Adrenal gland (tissue), 12 donors: Measurements from ENCODE around the gene DYRK1A. TPM values are rescaled to one million over a fixed set of nuclear protein-coding genes. Genes with fewer than 3 reads are reported as not detected.

Source experiments
- DNase-seq, 7 donors: peaks; one replicate each; pipeline ENCODE4 v3.0.0-alpha.2; 2019 to 2020
- H3K27ac ChIP-seq, 5 donors: fragments of 200-600 bp; sonication (generic) in 4 of 5; 1 replicate in 3 of 5; 2 replicates in 2 of 5; pipeline versions ENCODE4 v1.5.1 to v1.8.0; 2016 to 2020; ENCODE audit warnings: mild to moderate bottlenecking in 1 of 5
- H3K27me3 ChIP-seq: fragments of 200-600 bp; 2 replicates; pipeline ENCODE4 v1.8.0; 2021
- H3K36me3 ChIP-seq, 2 donors: fragments of 200-600 bp; replicated peaks in 1 of 2; 1 replicate in 1 of 2; 2 replicates in 1 of 2; pipeline versions ENCODE4 v1.5.1 to v1.8.0; 2018 to 2022
- H3K4me1 ChIP-seq, 2 donors: fragments of 200-600 bp; replicated peaks in 1 of 2; 1 replicate in 1 of 2; 2 replicates in 1 of 2; pipeline versions ENCODE4 v1.5.1 to v1.8.0; 2018 to 2021
- H3K4me3 ChIP-seq, 4 donors: fragments of 200-600 bp; sonication (generic) in 3 of 4; one replicate each; pipeline ENCODE4 v1.5.1; 2016 to 2018
- H3K9me3 ChIP-seq, 3 donors: fragments of 200-600 bp; sonication (generic) in 1 of 3; replicated peaks in 1 of 3; 1 replicate in 2 of 3; 2 replicates in 1 of 3; pipeline versions ENCODE4 v1.5.1 to v1.8.0; 2016 to 2021
- CTCF ChIP-seq, 6 experiments: fragments of 450-650 bp in 4 of 6; fragments of 200-600 bp in 2 of 6; sonication (generic) in 1 of 6; IDR thresholded peaks; 1 replicate in 5 of 6; 2 replicates in 1 of 6; pipeline versions ENCODE4 v1.5.1 to v1.8.0; 2016 to 2021; ENCODE audit warnings: antibody characterized with exemption in 6 of 6, mild to moderate bottlenecking in 2 of 6, moderate library complexity in 1 of 6
- POLR2A ChIP-seq, 2 donors: fragments of 450-650 bp; IDR thresholded peaks; one replicate each; pipeline ENCODE4 v1.6.1; 2017; ENCODE audit warnings: antibody characterized with exemption in 2 of 2, mild to moderate bottlenecking in 2 of 2, moderate library complexity in 1 of 2
- WGBS, 4 donors: extraction: QIAGEN DNeasy Blood & Tissue Kit in 2 of 4; methylation state at CpG; one replicate each; pipeline versions ENCODE4 v1.1.5 to v1.1.7; 2013 to 2017; 5-methylcytosine and 5-hydroxymethylcytosine counted together
- intact Hi-C, 2 donors: fragments of 100-400 bp; cut with DNase I; formaldehyde crosslinking; loops; one replicate each; pipeline versions ENCODE4 v1.14.1 to v1.15.0; 2022 to 2023
- polyA plus RNA-seq, 3 donors: library from polyadenylated mRNA; stranded (reverse); fragments of 200-250 nt in 2 of 3; fragments of 350-450 nt in 1 of 3; fragmentation: Illumina TruSeq in 1 of 3; extraction: RNeasy Lipid Tissue Mini Kit (QIAGEN cat#74804) in 1 of 3; gene quantifications; one replicate each; pipeline ENCODE4 v1.2.3, GENCODE V29; 2013 to 2014
- total RNA-seq, 9 donors: library from RNA; depleted of rRNA in 4 of 9; stranded (reverse); fragments of >200 nt in 4 of 9; fragments of 120-200 nt in 1 of 9; fragmentation: NEBNext Ultra II Directional in 1 of 9; extraction: Animal tissue kit (Norgen Biotek cat#: 25700) in 1 of 9; gene quantifications; one replicate each; pipeline versions ENCODE4 v1.1.0 to v1.2.4, GENCODE V29; 2013 to 2023
- donor health status: healthy with polysubstance abuse.
- donor health status: Bipolar disorder and iron deficiency.
- donor health status: DM: yes; HTN: yes; CAD: no.
- donor health status: DM: no; HTN: no; CAD: no.
- donor health status: DM: no; HTN: no; CAD: no.
- donor health status: DM: yes; HTN: yes; CAD: no.

Gene DYRK1A
- total and polyA plus RNA-seq, 12 donors: 23.6 to 92.3 (median 57.7) TPM

- no peaks in the 10 kb centered on the region for H3K9me3 ChIP-seq
- WGBS, 4 donors: 72 to 84% (median 80%) methylated on average over 15 of the region's 15 CpGs
- no peaks in the 10 kb centered on the region for H3K27me3 ChIP-seq
- no peak overlapping the region for H3K4me3 ChIP-seq
- intact Hi-C loops: no loop called here
- H3K4me1 ChIP-seq: peaks cover 0 to 4% of the 10 kb centered on the region in 2 donors
- no peak overlapping the region for H3K27ac ChIP-seq
- TF ChIP-seq CTCF (IDR thresholded peaks at IDR 0.05): no peak
- TF ChIP-seq POLR2A (IDR thresholded peaks at IDR 0.05): no peak
- DNase-seq: peak in 1 of 7 donors; percentile 14
- no peaks in the 10 kb centered on the region for H3K36me3 ChIP-seq
Observed at GRCh38 chr21:37554661-37555379, 188.2 kb downstream of the DYRK1A start.

DNA sequence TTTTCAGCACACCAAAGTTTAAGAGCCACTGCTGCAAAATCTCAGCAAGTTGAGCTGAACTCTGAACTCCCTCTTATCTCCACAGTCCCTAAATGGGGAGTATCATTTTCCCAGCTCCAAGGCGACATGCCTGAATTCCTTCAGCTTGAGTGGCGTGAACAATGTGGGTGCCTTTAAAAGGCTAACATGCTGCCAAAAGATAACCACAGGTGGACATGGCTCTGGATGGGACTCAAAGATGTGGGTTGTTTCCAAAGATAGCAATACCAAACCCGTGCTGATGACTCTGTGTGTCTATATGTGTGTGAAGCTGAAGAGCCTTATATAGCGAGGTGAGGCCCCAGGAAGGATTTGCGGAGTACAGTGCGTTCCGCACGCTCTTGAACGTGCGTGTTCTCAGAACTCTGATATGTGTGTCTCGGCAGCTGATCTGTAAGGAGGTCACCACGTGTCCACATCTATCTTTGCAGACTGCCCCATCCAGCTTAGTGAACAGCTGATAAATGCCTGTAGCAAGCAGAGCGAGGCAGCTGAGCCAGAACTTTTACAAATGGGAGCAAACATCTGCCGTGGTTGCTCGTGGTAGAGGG lies 189.2 kb downstream of the DYRK1A start:
- Histone ChIP-seq H3K9me3 (no peaks in the 10 kb centered on the region), H3K27ac (no peak overlapping the region), H3K4me3 (no peak overlapping the region), H3K27me3 (no peaks in the 10 kb centered on the region), H3K36me3 (no peaks in the 10 kb centered on the region), H3K4me1 (peaks cover 0 to 4% of the 10 kb centered on the region in 2 donors)
- WGBS, 4 donors: 69 to 83% (median 71%) methylated on average over 13 to 15 of the region's 15 CpGs
- peak in 1 of 7 donors; percentile 35 for DNase-seq
- intact Hi-C loops: no loop called here
- TF ChIP-seq CTCF (IDR thresholded peaks at IDR 0.05) (no peak), POLR2A (IDR thresholded peaks at IDR 0.05) (no peak)

GRCh38 chr21:37557261-37557950 lies 190.8 kb downstream of the DYRK1A start:
- intact Hi-C loops: no loop called here
- Histone ChIP-seq H3K36me3 (no peaks in the 10 kb centered on the region), H3K4me1 (peaks cover 0 to 4% of the 10 kb centered on the region in 2 donors), H3K27me3 (no peaks in the 10 kb centered on the region), H3K27ac (no peak overlapping the region), H3K9me3 (no peaks in the 10 kb centered on the region), H3K4me3 (no peak overlapping the region)
- 47 to 75% (median 70%) methylated on average over 4 to 8 of the region's 8 CpGs for WGBS, 4 donors
- peak in 1 of 7 donors; percentile 45 for DNase-seq
- TF ChIP-seq POLR2A (IDR thresholded peaks at IDR 0.05): no peak
- no peak for TF ChIP-seq CTCF (IDR thresholded peaks at IDR 0.05)

DNA sequence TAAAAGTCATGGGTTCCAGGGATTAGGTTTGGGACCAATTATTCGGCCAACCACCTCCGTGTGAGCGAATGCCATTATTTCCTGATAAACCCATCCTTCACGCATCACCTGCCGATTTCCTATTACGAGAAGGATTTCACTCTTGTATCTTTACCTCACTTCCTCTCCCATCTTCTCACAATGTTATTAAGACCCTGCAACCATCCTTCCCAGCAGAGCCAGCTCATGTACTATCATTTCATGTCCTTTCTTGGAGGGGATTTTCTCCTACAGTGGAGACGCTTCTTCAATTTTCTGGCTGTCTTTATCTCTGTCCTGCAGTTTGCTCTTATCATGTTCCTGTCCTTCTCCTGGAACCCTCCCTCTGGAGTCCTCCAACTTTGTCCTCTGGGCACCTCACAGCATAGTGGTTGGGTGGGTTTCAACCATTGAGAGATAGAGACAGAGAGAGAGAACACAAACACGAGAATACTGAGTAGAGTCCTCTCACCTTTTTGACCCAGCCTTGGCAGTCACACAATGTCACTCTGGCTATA lies 192.2 kb downstream of the DYRK1A start:
- no peak for TF ChIP-seq POLR2A (IDR thresholded peaks at IDR 0.05)
- TF ChIP-seq CTCF (IDR thresholded peaks at IDR 0.05): no peak
- Histone ChIP-seq H3K4me3 (no peak overlapping the region), H3K4me1 (peaks cover 0 to 6% of the 10 kb centered on the region in 2 donors), H3K36me3 (no peaks in the 10 kb centered on the region), H3K27me3 (no peaks in the 10 kb centered on the region), H3K9me3 (no peaks in the 10 kb centered on the region), H3K27ac (no peak overlapping the region)
- intact Hi-C loops: no loop called here
- DNase-seq: no peak
- 81 to 90% (median 85%) methylated on average over 8 of the region's 8 CpGs for WGBS, 4 donors
